ENCODE measurements around the gene RFLNA.
A peak's percentile ranks its signal among the peaks of the same experiment; 100 is the strongest.

Gene RFLNA

DNA sequence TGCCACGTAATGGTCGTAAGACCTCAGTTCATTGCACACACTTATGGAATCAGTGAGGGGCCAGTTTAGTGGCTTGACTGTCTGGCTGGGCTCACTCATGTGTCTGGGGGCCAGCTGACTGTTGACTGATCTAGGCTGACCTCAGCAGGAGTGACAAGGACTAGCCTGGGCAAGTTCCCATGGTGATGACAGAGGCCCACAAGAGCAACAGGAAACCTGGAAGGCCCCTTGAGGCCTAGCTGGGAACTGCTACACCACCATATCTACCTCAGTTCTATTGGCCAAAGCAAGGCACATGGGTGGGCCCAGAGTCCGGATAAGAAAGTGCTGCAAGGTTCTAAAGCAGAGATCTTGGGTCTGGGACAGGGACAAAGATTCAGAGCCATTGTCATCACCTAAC lies 21.3 kb upstream of the RFLNA start:
- POLR2A ChIA-PET, result no interaction called here
- CTCF ChIA-PET, result interaction anchor here (0.7 to 1.6 kb wide), 6 partner anchors 8 to 491 kb away, joined by 3 to 6 read pairs (median 3); no protein-coding TSS in a partner anchor
- TF ChIP-seq, protein P1, sequence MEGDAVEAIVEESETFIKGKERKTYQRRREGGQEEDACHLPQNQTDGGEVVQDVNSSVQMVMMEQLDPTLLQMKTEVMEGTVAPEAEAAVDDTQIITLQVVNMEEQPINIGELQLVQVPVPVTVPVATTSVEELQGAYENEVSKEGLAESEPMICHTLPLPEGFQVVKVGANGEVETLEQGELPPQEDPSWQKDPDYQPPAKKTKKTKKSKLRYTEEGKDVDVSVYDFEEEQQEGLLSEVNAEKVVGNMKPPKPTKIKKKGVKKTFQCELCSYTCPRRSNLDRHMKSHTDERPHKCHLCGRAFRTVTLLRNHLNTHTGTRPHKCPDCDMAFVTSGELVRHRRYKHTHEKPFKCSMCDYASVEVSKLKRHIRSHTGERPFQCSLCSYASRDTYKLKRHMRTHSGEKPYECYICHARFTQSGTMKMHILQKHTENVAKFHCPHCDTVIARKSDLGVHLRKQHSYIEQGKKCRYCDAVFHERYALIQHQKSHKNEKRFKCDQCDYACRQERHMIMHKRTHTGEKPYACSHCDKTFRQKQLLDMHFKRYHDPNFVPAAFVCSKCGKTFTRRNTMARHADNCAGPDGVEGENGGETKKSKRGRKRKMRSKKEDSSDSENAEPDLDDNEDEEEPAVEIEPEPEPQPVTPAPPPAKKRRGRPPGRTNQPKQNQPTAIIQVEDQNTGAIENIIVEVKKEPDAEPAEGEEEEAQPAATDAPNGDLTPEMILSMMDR (IDR thresholded peaks at IDR 0.05; ENCODE audit: control extremely low read depth, extremely low read depth, low read depth, missing control alignments), result no peak
- peak; percentile 61 for DNase-seq (ENCODE audit: extremely low spot score)

DNA sequence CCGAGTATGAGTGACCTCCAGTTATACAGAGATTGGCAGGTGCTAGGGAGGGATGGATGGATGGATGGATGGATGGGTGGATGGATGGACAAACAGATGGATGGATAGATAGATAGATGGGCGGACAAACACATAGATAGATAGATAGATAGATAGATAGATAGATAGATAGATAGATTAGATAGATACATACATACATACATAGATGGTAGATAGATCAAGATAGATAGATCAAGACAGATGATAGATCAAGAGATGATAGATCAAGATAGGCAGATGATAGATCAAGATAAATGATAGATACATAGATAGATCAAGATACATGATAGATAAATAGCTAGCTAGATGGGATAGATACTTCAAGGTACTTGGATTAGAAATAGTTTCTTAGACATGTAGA lies 18.6 kb upstream of the RFLNA start:
- no peak for DNase-seq (ENCODE audit: extremely low spot score)
- POLR2A ChIA-PET, result no interaction called here
- CTCF ChIA-PET, result interaction anchor here (1.4 kb wide), 1 partner anchor 244 kb away, joined by 4 read pairs; no protein-coding TSS in a partner anchor
- TF ChIP-seq, protein P1 (IDR thresholded peaks at IDR 0.05; ENCODE audit: control extremely low read depth, extremely low read depth, low read depth, missing control alignments), result no peak

DNA sequence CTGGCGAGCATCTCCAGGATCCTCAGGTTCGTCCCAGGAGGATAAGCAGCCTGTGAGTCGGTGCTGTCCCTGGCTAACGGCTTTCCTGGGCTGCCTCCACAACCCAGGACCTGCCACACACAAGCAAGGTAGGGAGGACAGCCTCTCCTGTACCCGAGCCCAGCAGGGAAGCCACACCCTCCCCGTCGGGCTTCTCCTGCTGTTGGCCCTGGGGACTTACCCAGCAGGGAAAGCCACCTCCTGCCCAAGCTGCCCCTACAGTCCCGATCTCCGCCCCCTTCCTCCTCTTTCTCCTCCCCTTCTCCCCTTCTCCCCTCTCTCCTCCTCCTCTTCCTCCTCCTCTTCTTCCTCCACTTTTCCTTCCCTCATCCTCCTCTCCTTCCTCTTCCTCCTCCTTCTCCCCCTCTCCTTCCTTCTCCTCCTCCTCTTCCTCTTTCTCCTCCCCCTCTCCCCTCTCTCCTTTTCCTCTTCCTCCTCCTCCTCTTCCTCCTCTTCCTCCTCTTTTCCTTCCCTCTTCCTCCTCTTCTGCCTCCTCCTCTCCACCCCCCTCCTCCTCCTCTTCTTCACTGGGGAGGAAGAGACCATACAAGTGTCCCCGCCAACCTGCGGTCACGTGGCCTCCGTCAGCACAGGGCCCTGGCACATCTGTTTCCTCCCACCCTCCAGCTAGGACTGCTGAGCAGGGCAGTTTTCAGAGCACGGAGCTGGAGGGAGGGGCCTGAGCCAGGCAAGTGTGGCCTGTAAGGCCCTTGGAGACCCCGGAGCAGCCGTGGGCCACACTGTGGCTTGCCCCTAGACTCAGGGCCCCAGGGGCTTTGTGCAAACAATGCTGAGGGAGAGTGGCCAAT lies 17.3 kb upstream of the RFLNA start:
- POLR2A ChIA-PET, result no interaction called here

DNA sequence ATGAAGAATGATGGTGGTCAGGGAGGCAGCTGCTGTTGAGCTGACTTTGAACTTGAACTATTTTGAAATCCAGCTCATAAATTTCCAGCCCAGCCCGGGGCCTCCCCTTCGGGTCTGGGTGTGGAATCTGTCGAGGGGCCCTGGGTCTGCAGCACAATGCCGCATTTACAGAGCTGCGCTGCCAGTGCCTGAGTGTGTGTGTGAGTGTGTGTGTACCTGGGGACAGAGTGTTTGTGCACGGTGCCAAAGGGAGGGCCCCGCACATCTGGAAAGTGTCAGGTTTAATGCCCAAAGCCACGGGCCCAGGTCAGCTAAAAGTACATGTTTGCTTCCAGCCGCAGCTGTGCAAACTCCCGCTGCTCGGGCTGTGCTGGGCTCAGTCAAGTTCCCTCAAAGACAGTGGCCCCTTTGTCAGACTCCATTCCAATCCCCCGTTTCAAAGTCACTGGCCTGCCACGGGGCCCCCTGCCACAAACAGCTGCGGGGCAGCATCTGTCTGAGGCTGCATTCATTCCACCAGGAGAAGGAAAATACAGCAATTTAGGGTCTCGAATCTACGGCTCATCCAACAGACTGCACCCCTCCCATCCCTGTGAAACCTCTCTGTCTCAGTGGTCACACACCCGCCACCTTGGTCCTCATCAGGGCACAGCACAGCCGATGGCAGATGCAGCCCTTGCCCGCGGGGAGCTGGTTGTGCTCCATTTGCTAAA lies 16.3 kb upstream of the RFLNA start:
- ChIA-PET CTCF (interaction anchor here (1.1 to 1.2 kb wide), 2 partner anchors 9 to 11 kb away, joined by 3 read pairs; no protein-coding TSS in a partner anchor), POLR2A (no interaction called here)
- no peak for DNase-seq (ENCODE audit: extremely low spot score)

More for the DNA sequence above, 17.3 kb upstream of the RFLNA start:
- TF ChIP-seq, protein P1 (IDR thresholded peaks at IDR 0.05; ENCODE audit: control extremely low read depth, extremely low read depth, low read depth, missing control alignments), result no peak
- CTCF ChIA-PET, result interaction anchor here (1.1 to 1.2 kb wide), 2 partner anchors 10 kb away, joined by 3 read pairs; no protein-coding TSS in a partner anchor
- DNase-seq (ENCODE audit: extremely low spot score), result no peak

DNA sequence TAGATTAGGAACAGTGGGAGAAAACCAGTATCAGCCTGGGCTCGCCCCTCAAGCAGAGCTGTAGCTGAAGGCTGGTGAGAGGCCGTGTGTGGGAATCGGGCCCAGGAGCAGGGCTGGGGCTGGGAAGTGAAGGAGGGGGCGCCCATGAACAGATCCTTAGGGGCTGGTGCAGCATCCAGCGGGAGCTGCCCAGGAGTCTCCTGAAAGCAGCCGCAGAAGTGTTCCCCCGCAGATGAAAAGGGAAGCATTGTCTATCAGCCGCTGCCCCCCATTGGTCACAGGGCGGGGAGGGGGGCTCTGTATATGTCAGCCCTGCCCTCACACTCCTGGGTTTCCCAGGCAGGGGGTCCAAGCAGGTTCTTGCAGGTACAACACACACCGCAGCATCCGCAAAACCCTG lies 15.6 kb upstream of the RFLNA start:
- ChIA-PET POLR2A (no interaction called here), CTCF (interaction anchor here (1.2 kb wide), 1 partner anchor 12 kb away, joined by 3 read pairs; no protein-coding TSS in a partner anchor)
- DNase-seq (ENCODE audit: extremely low spot score), result no peak
- TF ChIP-seq, protein P1 (IDR thresholded peaks at IDR 0.05; ENCODE audit: control extremely low read depth, extremely low read depth, low read depth, missing control alignments), result no peak

More for the DNA sequence above, 16.3 kb upstream of the RFLNA start:
- TF ChIP-seq, protein P1 (IDR thresholded peaks at IDR 0.05; ENCODE audit: control extremely low read depth, extremely low read depth, low read depth, missing control alignments), result no peak

DNA sequence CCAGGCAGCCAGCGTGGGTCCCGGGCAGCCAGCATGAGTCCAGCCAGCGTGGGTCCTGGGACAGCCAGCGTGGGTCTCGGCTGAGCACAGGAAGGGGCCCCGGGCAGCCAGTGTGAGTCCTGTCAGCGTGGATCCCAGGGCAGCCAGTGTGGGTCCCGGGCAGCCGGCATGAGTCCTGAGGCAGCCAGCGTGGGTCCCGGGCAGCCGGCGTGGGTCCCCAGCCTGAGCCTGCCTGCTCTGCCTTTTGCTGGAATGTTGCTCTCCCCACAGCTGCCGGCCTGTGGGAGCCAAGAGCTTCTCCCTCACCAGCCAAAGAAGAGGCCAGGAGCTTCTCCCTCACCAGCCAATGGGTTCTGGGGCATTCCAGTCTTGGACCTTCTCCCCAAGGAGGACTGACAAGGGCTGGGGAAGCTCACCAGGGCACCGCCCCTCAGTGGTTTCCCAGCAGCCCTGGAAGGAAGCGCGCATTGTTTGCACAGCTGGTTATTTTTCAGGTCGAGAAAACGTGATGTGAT lies 15.0 kb upstream of the RFLNA start:
- ChIA-PET CTCF (no interaction called here), POLR2A (no interaction called here)
- TF ChIP-seq, protein P1 (IDR thresholded peaks at IDR 0.05; ENCODE audit: control extremely low read depth, extremely low read depth, low read depth, missing control alignments), result no peak
- DNase-seq (ENCODE audit: extremely low spot score), result no peak

All from GM10248 (cell line).